Testis (tissue), 2 donors: Measurements from ENCODE around the gene ARHGAP40.

Experiments used
- CTCF ChIP-seq, 3 experiments: fragments of 450-650 bp in 2 of 3; fragments of 200-600 bp in 1 of 3; sonication (generic) in 1 of 3; IDR thresholded peaks; one replicate each; pipeline ENCODE4 v1.5.1; 2016 to 2019; ENCODE audit warnings: antibody characterized with exemption in 3 of 3, mild to moderate bottlenecking in 2 of 3, moderate library complexity in 1 of 3
- POLR2A ChIP-seq: fragments of 450-650 bp; IDR thresholded peaks from one replicate; pipeline ENCODE4 v1.6.1; 2017; ENCODE audit warnings: antibody characterized with exemption, mild to moderate bottlenecking, moderate library complexity

GRCh38 chr20:38610521-38610920 lies 8.9 kb downstream of the ARHGAP40 start:
- TF ChIP-seq POLR2A (no peak), CTCF (IDR thresholded peaks at IDR 0.05) (no peak)
